C4-2B (cell line): ENCODE measurements around the gene MAPK1IP1L.

Source experiments
- ZFX ChIP-seq: fragments of 450-650 bp; IDR thresholded peaks from 2 replicates; pipeline ENCODE4 v1.6.1; 2017
- TF ChIP-seq, protein P1 (sequence below): fragments of 450-650 bp; conservative IDR thresholded peaks from 2 replicates; pipeline ENCODE4 v1.5.1; 2017; ENCODE audit warnings: mild to moderate bottlenecking

DNA sequence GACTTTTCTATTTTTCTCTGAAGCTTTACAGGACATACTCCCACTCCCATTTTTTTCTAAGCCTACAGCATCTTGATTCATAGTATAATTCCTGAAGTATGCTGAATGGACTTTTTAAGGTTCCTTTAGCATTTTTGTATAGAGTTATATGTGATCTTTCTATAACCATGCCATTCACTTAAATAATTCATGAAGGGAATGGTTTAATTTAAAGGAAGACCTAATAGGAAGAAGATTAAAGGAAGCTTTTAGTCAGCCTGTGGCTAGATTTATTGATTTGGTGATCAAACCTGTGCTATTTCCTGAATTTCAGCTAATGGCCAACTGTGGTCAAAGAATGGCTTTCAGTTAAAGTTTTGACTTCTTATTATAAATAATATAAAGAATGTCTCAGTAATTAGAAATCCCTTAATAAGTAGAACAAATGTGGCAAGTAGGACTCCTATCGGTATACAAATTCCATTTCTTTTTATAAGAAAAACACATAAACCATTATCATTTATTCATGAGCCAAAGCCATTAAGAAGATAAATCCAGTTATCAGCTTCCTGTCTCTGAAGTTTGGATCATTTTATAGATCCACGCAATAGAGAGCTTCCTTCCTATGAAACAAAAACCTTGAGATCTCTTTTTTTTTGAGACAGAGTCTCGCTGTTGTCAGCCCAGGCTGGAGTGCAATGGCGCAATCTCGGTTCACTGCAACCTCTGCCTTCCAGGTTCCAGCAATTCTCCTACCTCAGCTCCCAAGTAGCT is 4.0 kb upstream of the MAPK1IP1L start:
- TF ChIP-seq, protein P1, sequence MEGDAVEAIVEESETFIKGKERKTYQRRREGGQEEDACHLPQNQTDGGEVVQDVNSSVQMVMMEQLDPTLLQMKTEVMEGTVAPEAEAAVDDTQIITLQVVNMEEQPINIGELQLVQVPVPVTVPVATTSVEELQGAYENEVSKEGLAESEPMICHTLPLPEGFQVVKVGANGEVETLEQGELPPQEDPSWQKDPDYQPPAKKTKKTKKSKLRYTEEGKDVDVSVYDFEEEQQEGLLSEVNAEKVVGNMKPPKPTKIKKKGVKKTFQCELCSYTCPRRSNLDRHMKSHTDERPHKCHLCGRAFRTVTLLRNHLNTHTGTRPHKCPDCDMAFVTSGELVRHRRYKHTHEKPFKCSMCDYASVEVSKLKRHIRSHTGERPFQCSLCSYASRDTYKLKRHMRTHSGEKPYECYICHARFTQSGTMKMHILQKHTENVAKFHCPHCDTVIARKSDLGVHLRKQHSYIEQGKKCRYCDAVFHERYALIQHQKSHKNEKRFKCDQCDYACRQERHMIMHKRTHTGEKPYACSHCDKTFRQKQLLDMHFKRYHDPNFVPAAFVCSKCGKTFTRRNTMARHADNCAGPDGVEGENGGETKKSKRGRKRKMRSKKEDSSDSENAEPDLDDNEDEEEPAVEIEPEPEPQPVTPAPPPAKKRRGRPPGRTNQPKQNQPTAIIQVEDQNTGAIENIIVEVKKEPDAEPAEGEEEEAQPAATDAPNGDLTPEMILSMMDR = no peak
- TF ChIP-seq ZFX = no peak
